A673 (cell line): ENCODE data around the gene PMEL.

Experiments used
- EZH2 ChIP-seq: fragments of 200-600 bp; sonication (generic); IDR thresholded peaks from 2 replicates; pipeline ENCODE4 v1.6.1; 2017; ENCODE audit warnings: borderline replicate concordance, low read depth, mild to moderate bottlenecking, mixed read lengths, antibody characterized with exemption, low read length; ENCODE audit not compliant: poor library complexity, severe bottlenecking
- TF ChIP-seq, protein P1 (sequence below): fragments of 300-800, 200-600 bp; sonication (generic); conservative IDR thresholded peaks from 2 replicates; pipeline ENCODE4 v1.5.1; 2017; ENCODE audit warnings: low read depth, mild to moderate bottlenecking, antibody characterized with exemption, low read length, moderate library complexity, mixed read lengths

DNA sequence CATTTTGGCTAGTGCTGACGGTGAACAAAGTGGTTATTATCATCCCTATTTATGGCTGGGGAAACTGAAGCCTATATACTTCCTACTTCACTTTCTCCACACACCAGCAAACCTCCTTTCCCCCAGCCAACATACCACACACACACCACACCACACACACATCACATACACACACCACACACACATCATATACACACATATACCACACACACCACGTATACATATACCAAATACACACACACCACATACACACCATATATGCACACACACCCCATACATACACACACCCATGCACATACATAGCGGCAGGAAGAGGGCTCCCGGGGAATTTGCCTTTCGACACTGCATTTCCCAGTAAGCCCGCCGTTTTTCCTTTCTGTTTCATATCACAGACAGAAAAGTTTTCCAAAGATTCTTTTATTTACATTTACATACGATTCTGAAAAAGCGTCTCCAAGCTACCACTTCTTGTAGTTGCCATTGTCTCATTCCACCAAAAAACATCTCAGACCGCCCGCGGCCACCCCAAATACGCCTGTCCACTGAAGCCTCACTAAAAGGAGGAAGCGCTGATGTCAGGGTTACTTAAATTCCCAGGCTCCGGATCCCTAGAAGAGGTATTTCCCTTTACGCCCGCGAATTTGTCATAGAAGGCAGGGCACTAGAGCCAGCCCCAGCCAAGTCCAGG is 7.2 kb upstream of the PMEL start:
- TF ChIP-seq, protein P1, sequence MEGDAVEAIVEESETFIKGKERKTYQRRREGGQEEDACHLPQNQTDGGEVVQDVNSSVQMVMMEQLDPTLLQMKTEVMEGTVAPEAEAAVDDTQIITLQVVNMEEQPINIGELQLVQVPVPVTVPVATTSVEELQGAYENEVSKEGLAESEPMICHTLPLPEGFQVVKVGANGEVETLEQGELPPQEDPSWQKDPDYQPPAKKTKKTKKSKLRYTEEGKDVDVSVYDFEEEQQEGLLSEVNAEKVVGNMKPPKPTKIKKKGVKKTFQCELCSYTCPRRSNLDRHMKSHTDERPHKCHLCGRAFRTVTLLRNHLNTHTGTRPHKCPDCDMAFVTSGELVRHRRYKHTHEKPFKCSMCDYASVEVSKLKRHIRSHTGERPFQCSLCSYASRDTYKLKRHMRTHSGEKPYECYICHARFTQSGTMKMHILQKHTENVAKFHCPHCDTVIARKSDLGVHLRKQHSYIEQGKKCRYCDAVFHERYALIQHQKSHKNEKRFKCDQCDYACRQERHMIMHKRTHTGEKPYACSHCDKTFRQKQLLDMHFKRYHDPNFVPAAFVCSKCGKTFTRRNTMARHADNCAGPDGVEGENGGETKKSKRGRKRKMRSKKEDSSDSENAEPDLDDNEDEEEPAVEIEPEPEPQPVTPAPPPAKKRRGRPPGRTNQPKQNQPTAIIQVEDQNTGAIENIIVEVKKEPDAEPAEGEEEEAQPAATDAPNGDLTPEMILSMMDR: no peak
- TF ChIP-seq EZH2: no peak
